DMS53 treated with DMSO at 0.1 percent for 48 hours (cell line): ENCODE measurements around the gene SH3BP5.

Experiments
- DNase-seq: peaks from one replicate; lab custom pipeline; 2025; ENCODE audit not compliant: unreplicated experiment; lab: John Stamatoyannopoulos, UW

Gene SH3BP5

GRCh38 chr3:15300323-15301078, 31.9 kb downstream of the SH3BP5 start:
- no peak for DNase-seq

- no peak for DNase-seq
These were observed 33.4 kb downstream of the SH3BP5 start for GRCh38 chr3:15299036-15299435.

- no peak for DNase-seq
These were observed 33.9 kb downstream of the SH3BP5 start for GRCh38 chr3:15298504-15298903.

DNA sequence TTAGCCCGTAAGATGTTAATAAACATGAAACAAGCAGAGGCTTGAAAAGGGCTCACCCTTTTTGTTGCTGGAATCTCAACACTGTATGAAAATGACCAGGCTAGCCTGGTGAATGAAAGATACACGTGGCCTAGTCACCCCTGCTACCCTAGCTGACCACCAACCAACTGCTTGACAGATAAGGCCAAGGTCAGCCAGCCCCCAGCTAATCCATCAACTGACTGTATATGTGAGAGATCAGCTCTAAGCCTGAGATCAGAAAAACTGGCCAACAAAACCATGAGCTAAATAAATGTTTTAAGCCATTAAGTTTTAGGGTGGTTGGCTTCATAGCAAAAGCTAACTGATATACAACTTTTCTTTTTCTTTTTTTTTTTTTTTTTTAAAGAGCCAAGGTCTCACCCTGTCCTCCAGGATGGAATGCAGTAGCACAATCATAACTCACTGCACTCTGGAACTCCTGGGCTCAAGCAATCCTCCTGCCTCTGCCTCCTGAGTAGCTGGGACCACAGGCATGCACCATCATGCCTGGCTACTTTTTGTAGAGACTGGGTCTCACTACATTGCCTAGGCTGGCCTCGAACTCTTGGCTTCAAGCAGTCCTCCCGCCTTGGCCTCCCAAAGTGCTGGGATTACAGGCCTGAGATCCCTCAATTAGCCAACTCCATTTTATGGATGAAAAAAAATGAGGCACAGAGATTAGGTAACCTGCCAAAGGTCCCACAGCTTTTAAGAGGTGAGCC, 34.6 kb downstream of the SH3BP5 start:
- DNase-seq: no peak

DNA sequence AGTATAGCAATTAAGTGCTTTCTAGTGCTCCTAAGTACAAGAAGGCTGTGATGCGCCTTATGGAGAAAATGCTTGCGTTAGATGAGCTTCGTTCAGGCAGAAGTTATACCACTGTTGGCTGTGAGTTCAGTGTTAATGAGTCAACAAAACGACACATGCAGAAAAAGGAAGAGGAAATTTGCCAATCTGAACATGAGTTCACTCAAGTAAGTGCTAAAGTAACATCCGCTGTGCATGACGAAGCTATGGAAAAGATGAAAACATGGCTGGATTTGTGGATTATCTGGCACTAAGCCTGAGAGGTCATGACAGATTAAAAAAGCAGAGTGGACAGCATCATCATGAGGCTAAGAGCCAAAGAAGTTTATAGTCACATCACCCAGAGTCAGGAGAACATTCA, 36.9 kb downstream of the SH3BP5 start:
- DNase-seq: no peak

GRCh38 chr3:15294929-15295328, 37.5 kb downstream of the SH3BP5 start:
- DNase-seq: no peak

DNA sequence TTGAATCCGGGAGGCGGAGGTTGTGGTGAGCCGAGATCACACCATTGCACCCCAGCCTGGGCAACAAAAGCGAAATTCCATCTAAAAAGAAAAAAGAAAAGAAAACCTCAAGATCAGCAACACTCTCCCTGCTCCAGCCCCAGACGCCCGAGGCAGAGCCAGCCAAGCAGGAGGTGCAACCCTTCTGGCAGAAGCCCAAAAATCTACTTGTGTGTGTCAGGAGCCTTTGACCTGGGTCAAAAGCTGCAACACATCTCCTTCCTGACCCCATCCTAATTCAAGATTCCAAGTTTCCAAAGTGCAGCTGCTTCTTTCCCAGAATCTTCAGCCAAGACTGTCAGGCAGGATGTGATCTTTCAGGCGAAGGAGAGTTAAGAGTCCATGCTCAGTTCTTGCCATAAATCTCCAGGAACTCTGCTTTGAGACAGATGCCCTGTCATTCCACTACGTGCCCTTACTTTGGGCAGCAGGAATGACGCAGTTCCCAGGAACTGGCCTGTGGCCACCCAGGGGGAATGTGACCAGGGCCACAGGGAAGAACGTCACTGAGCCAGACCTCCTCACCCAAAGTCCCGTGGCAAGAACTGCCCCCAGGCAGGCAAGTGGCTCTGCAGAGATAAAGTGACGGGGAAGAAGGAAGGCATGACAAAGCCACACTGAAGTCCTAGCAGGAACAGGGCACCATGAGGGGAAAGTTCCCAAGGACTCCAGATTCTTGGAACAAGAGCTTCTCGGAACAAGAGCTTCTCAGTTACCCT, 39.4 kb downstream of the SH3BP5 start:
- no peak for DNase-seq

DNA sequence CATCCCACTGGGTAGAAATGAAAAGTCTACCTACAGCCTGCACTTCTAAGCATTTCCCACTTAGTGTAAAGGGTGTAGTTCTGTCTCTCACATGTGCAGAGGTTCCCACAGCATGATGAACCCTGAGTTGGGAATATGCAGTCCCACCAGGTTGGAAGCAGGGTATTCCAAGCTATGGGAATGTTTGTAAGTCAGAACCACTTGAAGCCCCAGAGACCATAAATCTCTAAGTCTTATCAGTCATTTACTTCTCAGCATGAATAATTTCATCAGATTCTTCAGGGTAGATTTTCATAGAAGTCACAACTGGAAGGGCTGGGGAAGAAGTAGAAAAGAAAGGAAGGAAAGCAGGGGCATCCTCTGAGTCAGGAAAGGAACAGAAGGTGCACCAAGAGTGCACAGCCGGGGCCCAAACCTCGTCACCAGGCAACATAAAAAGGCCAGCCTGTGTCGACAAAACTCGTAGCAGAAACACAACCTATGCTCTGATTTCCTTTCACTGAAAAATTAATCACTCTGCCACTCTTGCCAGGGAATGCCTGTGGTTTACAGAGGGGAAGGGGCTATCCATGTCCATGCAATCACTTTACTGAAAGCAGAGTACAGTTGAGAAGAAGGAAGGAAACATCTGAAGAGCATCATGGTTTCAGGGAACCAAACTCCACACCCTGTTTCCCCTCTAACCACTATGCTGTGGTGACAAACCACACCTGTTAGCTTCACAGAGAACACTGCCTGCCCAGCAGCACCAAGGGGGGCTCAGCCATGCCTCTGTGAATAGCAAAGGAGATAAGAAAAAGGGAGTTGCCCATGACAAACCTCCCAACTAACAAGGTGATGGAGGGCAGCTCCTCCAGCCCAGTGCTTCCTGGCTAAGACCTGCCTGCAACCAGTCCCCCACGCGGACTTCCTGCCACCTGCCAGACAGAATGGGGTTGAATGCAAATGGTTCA, 40.5 kb downstream of the SH3BP5 start:
- DNase-seq: no peak

DNA sequence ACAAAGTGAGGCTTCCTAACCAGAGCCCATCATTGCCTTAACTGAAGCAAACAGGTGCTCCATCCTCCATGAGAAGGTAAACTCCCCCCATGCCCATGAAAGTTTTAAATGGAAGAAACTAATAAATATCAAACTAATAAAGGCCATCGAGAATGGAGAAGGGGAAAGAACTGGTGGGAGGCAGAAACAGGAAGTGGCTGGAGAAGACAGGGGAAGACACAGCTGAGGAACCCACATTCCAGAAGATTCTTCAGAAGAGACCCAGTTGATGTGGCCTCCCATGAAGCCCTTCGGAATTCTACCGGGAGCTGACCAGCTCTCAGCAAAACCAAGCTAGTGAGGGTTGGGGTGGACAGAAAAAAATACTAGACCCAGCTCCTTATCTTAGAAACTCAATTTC, 41.6 kb downstream of the SH3BP5 start:
- no peak for DNase-seq

GRCh38 chr3:15289661-15290060, 42.7 kb downstream of the SH3BP5 start:
- DNase-seq: no peak

DNA sequence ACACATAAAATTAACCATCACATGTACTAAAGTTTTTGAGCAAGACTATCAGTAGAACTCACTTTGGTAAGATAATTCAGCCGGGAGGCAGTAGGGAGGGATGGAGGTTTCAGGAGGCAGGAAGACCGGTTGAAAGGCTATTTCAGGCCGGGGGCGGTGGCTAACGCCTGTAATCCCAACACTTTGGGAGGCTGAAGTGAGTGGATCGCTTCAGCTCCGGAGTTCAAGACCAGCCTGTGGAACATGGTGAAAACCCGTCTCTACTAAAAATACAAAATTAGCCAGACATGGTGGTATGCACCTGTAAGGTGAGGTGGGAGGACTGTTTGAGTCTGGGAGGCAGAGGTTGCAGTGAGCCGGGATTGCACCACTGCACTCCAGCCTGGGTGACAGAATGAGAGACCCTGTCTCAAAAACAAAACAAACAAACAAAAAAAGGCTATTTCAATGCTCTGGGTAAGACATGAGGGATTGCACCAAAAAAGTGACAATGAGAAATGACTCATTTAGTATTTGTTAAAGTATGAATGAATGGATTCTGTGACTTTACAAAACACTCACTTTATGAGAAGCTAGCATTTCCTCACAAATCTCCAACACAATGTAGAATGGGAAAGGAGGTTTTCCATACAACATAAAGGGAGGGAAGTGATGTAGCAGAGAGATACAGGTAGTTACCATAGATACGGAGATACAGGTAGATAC, 43.9 kb downstream of the SH3BP5 start:
- no peak for DNase-seq

DNA sequence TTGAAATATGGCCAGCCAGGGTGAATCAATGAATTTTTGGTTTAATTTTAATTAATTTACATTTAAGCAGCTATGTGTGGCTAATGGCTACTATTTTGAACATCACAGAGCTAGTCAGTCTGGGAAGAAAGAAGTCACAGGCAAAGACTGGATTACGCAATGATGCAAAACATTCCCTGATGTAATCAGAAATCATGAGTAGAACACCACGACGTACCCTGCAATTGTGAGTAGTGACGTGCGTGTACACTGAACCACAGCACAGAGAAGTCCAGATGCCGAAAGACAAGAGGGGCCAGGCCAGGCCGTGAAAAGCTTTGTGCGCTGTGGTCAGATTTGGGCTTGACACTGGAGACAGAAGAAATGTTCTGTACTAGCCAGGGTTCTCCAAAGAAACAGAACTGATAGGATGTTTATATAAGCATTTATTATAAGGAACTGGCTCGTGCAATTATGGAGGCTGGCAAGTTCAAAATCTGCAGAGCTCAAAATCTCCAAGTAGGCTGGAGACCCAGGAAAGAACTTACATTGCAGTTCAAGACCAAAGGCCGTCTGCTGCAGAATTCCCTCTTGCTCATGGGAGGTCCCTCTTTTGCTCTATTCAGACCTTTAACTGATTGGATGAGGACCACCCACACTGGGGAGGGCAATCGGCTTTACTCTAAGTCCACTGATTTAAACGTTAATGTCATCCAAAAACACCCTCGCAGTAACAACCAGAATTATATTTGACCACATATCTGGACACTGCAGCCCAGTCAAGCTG, 44.6 kb downstream of the SH3BP5 start:
- DNase-seq: no peak

GRCh38 chr3:15286022-15286421, 46.4 kb downstream of the SH3BP5 start:
- DNase-seq: no peak

- DNase-seq: no peak
These were observed 48.1 kb downstream of the SH3BP5 start for GRCh38 chr3:15284121-15284889.

- DNase-seq: no peak
These were observed 48.7 kb downstream of the SH3BP5 start for GRCh38 chr3:15283702-15284101.

- DNase-seq: no peak
These were observed 50.6 kb downstream of the SH3BP5 start for GRCh38 chr3:15281817-15282216.

DNA sequence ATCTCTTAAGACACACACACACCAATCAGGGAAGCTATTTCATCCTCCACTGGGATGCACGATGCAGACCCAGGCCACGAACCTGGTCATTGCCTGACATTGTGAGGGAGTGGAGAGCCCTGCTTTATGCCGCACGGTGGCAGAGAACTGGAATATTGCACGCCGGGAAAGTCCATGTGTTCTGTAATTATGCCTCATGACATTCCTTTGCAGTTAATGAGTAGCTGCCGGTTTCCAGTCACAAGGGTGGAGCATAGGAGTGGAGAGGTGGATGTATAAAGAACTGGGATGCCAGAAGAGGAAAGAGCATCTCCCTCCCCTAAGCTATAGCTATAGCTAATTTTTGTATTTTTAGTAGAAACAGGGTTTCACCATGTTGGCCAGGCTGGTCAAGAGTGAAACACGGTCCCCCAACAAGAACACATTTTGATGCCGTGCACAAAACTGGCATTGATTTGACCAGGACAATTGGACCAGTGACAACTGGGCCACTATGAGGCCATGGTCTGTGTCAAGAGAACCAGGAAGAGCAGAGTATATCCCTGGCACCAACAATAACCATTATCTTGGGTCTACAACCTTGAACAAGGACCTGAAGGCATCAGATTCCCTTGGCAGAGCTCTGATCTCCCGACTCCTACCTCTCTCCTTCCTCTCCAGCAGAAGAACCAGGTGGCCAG, 51.4 kb downstream of the SH3BP5 start:
- no peak for DNase-seq
